Spleen (tissue), 7 donors: ENCODE data around the gene NFASC.

ENCODE experiments used
- CTCF ChIP-seq, 11 experiments: fragments of 200-600 bp in 7 of 11; fragments of 450-650 bp in 4 of 11; sonication (generic) in 4 of 11; IDR thresholded peaks in 8 of 11; conservative IDR thresholded peaks in 3 of 11; 1 replicate in 7 of 11; 2 replicates in 4 of 11; pipeline versions ENCODE4 v1.4.0 to v1.8.0; 2016 to 2021; ENCODE audit warnings: antibody characterized with exemption in 11 of 11, inconsistent platforms in 4 of 11, mild to moderate bottlenecking in 1 of 11
- POLR2A ChIP-seq, 3 donors: fragments of 450-650 bp; IDR thresholded peaks; one replicate each; pipeline ENCODE4 v1.5.1; 2017; ENCODE audit warnings: antibody characterized with exemption in 3 of 3, mild to moderate bottlenecking in 1 of 3
- POLR2AphosphoS5 ChIP-seq, 3 donors: sonication (generic); formaldehyde crosslinking; IDR thresholded peaks; one replicate each; pipeline ENCODE4 v1.5.1; 2017; ENCODE audit warnings: antibody characterized with exemption in 3 of 3
- donor health status: DM: no; HTN: no; CAD: no; lungs with moderate emphysema.
- donor health status: DM: no; HTN: no; CAD: no.
- donor health status: DM: no; HTN: no; CAD: no.

DNA sequence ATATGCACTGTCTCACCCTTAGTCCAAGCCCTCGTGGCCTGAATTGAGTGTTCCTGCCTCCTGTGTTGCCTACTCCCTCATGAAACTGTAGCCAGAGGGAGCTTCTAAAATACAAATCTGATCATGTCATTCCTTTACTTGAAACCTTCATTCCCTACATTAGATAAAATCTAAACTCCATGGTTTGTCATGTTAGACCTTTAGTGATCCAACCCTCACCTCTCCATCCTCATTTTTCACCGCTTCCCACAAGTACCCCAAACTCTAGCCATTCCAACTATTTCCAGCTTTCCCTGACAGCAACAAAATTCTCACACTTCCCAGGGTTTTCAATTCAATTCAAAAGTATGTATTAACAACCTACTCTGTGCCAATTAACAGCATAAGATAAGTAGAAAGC is 154.0 kb downstream of the NFASC start:
- TF ChIP-seq CTCF (IDR thresholded peaks at IDR 0.05 in 8 of 11, conservative IDR thresholded peaks at IDR 0.05 in 3 of 11) (no peak), POLR2A (IDR thresholded peaks at IDR 0.05) (no peak), POLR2AphosphoS5 (IDR thresholded peaks at IDR 0.05) (no peak)
